Measurements from ENCODE around the gene IGSF8. TPM values are rescaled to one million over a fixed set of nuclear protein-coding genes. Genes with fewer than 3 reads are reported as not detected.

The IGSF8 gene
- total RNA-seq, 1 donor from 2014 or later: 25.3 TPM

- DNase-seq (ENCODE audit: low spot score): no peak
- H3K36me3 Mint-ChIP-seq (ENCODE audit: low read depth): no peaks in the 10 kb centered on the region
- H3K9me3 Mint-ChIP-seq (ENCODE audit: low read depth): no peaks in the 10 kb centered on the region
- H3K4me3 Mint-ChIP-seq (ENCODE audit: unreplicated experiment): peak overlapping the region; percentile 48
- TF ChIP-seq CTCF (IDR thresholded peaks at IDR 0.05): no peak
- H3K27ac Mint-ChIP-seq (ENCODE audit: unreplicated experiment): no peak overlapping the region
- H3K4me1 Mint-ChIP-seq (ENCODE audit: low read depth): peaks cover 44% of the 10 kb centered on the region
- peaks cover 20% of the 10 kb centered on the region for H3K27me3 Mint-ChIP-seq (ENCODE audit: low read depth)
Observed at GRCh38 chr1:160116283-160117147, 18.1 kb upstream of the IGSF8 start.

GRCh38 chr1:160115545-160116282 lies 17.3 kb upstream of the IGSF8 start, which contains the start of gene ATP1A2:
TSS of gene ATP1A2 (plus strand) at chr1:160115759. CDS start at chr1:160115862, 103 bp downstream.
- H3K27ac Mint-ChIP-seq (ENCODE audit: unreplicated experiment): peak within 1 kb of the TSS; percentile 42
- H3K9me3 Mint-ChIP-seq (ENCODE audit: low read depth): no peaks in the 10 kb centered on the region
- H3K27me3 Mint-ChIP-seq (ENCODE audit: low read depth): peaks cover 20% of the 10 kb centered on the region
- TF ChIP-seq CTCF (IDR thresholded peaks at IDR 0.05): no peak
- no peaks in the 10 kb centered on the region for H3K36me3 Mint-ChIP-seq (ENCODE audit: low read depth)
- no peak for DNase-seq (ENCODE audit: low spot score)
- H3K4me1 Mint-ChIP-seq (ENCODE audit: low read depth): peaks cover 44% of the 10 kb centered on the region
- peak within 1 kb of the TSS; percentile 48 for H3K4me3 Mint-ChIP-seq (ENCODE audit: unreplicated experiment)

- no peak overlapping the region for H3K4me3 Mint-ChIP-seq (ENCODE audit: unreplicated experiment)
- H3K27me3 Mint-ChIP-seq (ENCODE audit: low read depth): peaks cover 23% of the 10 kb centered on the region
- H3K27ac Mint-ChIP-seq (ENCODE audit: unreplicated experiment): no peak overlapping the region
Observed at GRCh38 chr1:160114085-160114484, 15.7 kb upstream of the IGSF8 start.

GRCh38 chr1:160113407-160113806 lies 15.0 kb upstream of the IGSF8 start:
- peaks cover 51% of the 10 kb centered on the region for H3K4me1 Mint-ChIP-seq (ENCODE audit: low read depth)
- no peak overlapping the region for H3K27ac Mint-ChIP-seq (ENCODE audit: unreplicated experiment)

More at GRCh38 chr1:160114085-160114484, 15.7 kb upstream of the IGSF8 start:
- TF ChIP-seq CTCF (IDR thresholded peaks at IDR 0.05): no peak
- no peak for DNase-seq (ENCODE audit: low spot score)
- Mint-ChIP-seq H3K36me3 (ENCODE audit: low read depth) (no peaks in the 10 kb centered on the region), H3K4me1 (ENCODE audit: low read depth) (peaks cover 48% of the 10 kb centered on the region), H3K9me3 (ENCODE audit: low read depth) (no peaks in the 10 kb centered on the region)

More at GRCh38 chr1:160113407-160113806, 15.0 kb upstream of the IGSF8 start:
- H3K36me3 Mint-ChIP-seq (ENCODE audit: low read depth): no peaks in the 10 kb centered on the region
- H3K9me3 Mint-ChIP-seq (ENCODE audit: low read depth): no peaks in the 10 kb centered on the region
- no peak overlapping the region for H3K4me3 Mint-ChIP-seq (ENCODE audit: unreplicated experiment)
- no peak for DNase-seq (ENCODE audit: low spot score)
- peak; percentile 11 for TF ChIP-seq CTCF (IDR thresholded peaks at IDR 0.05)
- peaks cover 26% of the 10 kb centered on the region for H3K27me3 Mint-ChIP-seq (ENCODE audit: low read depth)

All from chondrocyte (in vitro differentiated cells).